ENCODE results near the gene GMIP.

The GMIP gene

GRCh38 chr19:19656451-19657396 is 13.3 kb upstream of the GMIP start:
- DNase-seq = no peak

- DNase-seq = no peak
Measured at GRCh38 chr19:19655641-19656343, 12.3 kb upstream of the GMIP start.

GRCh38 chr19:19655051-19655594 is 11.7 kb upstream of the GMIP start:
- DNase-seq = no peak

- DNase-seq = no peak
Measured at GRCh38 chr19:19654441-19654840, 11.0 kb upstream of the GMIP start.

- no peak for DNase-seq
Measured at GRCh38 chr19:19653597-19654147, 10.2 kb upstream of the GMIP start.

GRCh38 chr19:19652482-19653295 is 9.2 kb upstream of the GMIP start:
- no peak for DNase-seq

- DNase-seq = no peak
Measured at GRCh38 chr19:19651076-19651475, 7.6 kb upstream of the GMIP start.

GRCh38 chr19:19650331-19650730 is 6.9 kb upstream of the GMIP start:
- no peak for DNase-seq

GRCh38 chr19:19649580-19649995 is 6.1 kb upstream of the GMIP start:
- DNase-seq = no peak

- DNase-seq = no peak
Measured at GRCh38 chr19:19649155-19649554, 5.7 kb upstream of the GMIP start.

GRCh38 chr19:19647037-19647835 is 3.8 kb upstream of the GMIP start:
- no peak for DNase-seq

GRCh38 chr19:19645233-19645870 is 1.9 kb upstream of the GMIP start:
- DNase-seq = no peak

- no peak for DNase-seq
Measured at GRCh38 chr19:19644054-19644388, 564 bp upstream of the GMIP start.

GRCh38 chr19:19642506-19643157 is 825 bp downstream of the GMIP start:
- no peak for DNase-seq

GRCh38 chr19:19637523-19638251 is 5.8 kb downstream of the GMIP start:
- no peak for DNase-seq

GRCh38 chr19:19637186-19637522 is 6.3 kb downstream of the GMIP start:
- DNase-seq = no peak

GRCh38 chr19:19636573-19637185 is 6.8 kb downstream of the GMIP start:
- no peak for DNase-seq

- no peak for DNase-seq
Measured at GRCh38 chr19:19635313-19635702, 8.1 kb downstream of the GMIP start.

- no peak for DNase-seq
Measured at GRCh38 chr19:19634516-19635312, 8.7 kb downstream of the GMIP start.

All from NK-92 treated with Interleukin-12 subunit alpha and Interleukin-12 subunit beta, amount 100 ng/mL, for 24 hours (cell line).